ENCODE results near the gene ZNF189.
A peak's percentile ranks its signal among the peaks of the same experiment; 100 is the strongest.

Gene ZNF189

DNA sequence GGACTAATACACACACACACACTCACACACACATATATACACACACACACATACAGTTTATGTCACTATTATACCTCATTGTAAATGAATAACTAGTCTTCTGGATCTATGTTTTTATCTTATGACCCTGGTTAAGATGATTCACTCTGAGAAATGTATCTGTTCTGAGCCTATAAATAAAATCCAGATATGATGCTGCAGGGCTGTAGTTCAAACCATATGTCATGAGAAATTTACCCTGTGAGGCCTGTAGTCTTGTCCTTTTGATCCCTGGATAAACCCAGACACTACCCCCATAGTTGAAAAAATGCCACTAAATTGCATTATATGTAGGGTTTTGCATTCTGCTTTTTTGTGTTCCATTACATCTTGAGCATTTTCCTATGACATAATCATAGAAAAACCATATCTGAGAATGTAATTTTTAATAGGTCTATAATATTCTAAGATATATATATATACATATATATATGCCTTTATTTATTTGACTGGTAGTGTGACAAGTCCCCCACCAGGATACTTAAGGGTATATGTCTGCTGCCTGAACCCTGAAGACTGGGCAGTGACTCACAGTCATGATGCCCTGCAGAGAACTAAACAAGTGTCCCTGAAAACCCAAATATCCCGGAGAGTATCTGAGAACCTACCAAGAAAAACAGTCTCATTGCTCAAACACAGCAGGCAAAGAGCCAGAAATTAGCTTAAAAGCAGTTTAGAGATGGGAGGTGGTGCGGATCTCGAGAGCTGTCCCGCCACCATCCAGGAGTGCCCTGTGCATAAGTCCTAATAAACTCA is 55.3 kb downstream of the ZNF189 start:
- no peak for DNase-seq (ENCODE audit: low spot score)

DNA sequence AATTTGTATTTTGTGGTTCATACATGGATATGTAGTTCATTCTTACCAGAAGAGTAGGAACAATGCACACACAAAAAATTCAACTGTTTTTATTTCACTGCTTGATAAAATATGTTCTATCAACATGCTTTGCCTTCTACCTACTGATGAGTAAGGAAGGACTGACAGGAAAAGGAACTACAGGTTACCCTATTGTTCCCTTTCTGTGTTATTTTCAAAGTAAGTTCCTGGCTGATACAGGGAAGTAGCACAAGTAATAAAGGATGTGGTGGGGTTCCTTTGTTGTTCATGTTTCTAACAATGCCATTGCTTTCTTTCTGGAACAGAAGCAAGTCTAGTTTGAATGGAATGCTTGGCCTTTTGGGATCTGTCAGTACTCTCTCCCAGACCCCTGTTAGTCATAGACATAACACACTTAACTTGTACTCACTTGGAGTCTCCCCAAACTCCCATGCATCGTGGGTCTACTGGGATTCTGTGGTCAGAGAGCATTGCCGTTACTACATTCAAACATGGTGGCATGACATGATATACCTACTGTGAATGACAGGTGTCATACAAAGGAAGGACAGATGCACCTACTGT is 57.1 kb downstream of the ZNF189 start:
- no peak for DNase-seq (ENCODE audit: low spot score)

DNA sequence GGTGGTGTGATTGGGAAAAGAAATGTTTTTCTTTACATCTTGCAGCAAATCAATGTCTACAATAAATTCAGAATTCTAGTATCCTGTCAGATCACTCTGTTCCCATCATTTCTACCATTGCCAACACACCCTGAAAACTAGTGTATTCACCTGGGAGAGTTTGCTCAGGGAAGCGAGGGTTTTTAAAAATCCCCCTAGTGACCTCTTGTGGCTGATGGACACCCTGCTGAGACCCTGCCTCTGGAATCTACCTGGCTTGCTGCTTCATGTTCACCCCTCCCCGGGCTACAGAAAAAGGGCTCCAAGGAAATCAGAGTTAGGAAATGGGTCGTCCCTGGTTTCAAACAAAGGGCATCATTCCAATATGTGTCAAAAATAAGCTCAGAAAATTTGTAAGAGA is 58.4 kb downstream of the ZNF189 start:
- DNase-seq (ENCODE audit: low spot score): no peak

DNA sequence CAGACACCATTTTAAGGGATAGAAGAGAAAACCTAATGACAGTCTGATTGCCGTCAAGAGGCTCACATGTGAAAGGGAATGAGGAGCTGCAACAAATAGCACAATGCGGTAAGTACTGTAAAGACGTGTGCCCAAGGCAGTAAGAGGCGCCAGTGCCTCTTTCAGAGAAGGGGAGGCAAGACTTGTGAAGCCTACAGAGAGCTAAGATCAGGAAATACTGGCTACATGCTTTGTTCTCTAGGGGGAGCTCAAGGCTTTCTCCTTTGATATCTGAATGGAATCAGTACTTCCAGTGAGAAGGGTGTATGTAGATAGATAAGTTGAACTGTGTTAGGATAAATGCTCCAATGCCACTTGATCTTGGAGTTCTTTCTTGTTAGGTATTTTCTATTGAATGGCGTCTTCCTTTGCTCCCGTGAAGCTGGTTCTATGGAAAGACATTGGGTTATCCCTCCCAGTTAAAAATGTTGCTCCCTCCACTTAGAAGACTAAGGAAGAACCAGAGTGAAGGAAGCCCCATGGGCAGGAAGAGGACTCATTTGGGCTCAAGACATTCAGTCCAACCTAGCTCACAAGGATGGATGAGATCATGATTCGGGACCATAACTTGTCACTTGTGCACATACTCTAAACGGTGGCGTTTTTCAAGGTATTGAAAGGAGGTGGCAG is 60.4 kb downstream of the ZNF189 start:
- peak; percentile 86 for DNase-seq (ENCODE audit: low spot score)
